ENCODE measurements around the gene VEGFC.

- TF ChIP-seq CTCF (IDR thresholded peaks at IDR 0.05), result no peak
- TF ChIP-seq POLR2A (IDR thresholded peaks at IDR 0.05), result no peak
These were observed 13.3 kb downstream of the VEGFC start for GRCh38 chr4:176779421-176779820.
